Progenitor cell of endocrine pancreas (in vitro differentiated cells): ENCODE data around the gene ADM. TPM values are rescaled to one million over a fixed set of nuclear protein-coding genes. Genes with fewer than 3 reads are reported as not detected.

Source experiments
- DNase-seq: peaks from one replicate; pipeline ENCODE4 v3.0.0; 2021; ENCODE audit warnings: low spot score; ENCODE audit not compliant: unreplicated experiment
- H3K27ac Mint-ChIP-seq: 2 replicates; pipeline ENCODE4 v1.8.0; 2021; ENCODE audit warnings: mild to moderate bottlenecking, moderate library complexity, mixed read lengths
- H3K27me3 Mint-ChIP-seq: 2 replicates; pipeline ENCODE4 v1.8.0; 2021; ENCODE audit warnings: mixed read lengths
- H3K36me3 Mint-ChIP-seq: 2 replicates; pipeline ENCODE4 v1.8.0; 2022; ENCODE audit warnings: mixed read lengths; ENCODE audit not compliant: insufficient read depth
- H3K4me1 Mint-ChIP-seq: 2 replicates; pipeline ENCODE4 v1.8.0; 2021; ENCODE audit warnings: low read depth, mixed read lengths
- H3K4me3 Mint-ChIP-seq: 2 replicates; pipeline ENCODE4 v1.8.0; 2021; ENCODE audit warnings: low read depth, mild to moderate bottlenecking, moderate library complexity, mixed read lengths
- H3K9me3 Mint-ChIP-seq: 2 replicates; pipeline ENCODE4 v1.8.0; 2021; ENCODE audit warnings: low read depth, mixed read lengths
- CTCF ChIP-seq: fragments of 200-600 bp; sonication (generic); IDR thresholded peaks from one replicate; pipeline ENCODE4 v1.5.0; 2021; ENCODE audit warnings: antibody characterized with exemption, mild to moderate bottlenecking; ENCODE audit not compliant: unreplicated experiment
- total RNA-seq: library from RNA; stranded (reverse); gene quantifications from 2 replicates; pipeline ENCODE4 v1.2.1, GENCODE V29; 2021

ADM gene
- total RNA-seq, 1 donor from 2014 or later: 8.4 TPM

- no peaks in the 10 kb centered on the region for H3K9me3 Mint-ChIP-seq
- H3K27ac Mint-ChIP-seq: no peak overlapping the region
- no peaks in the 10 kb centered on the region for H3K27me3 Mint-ChIP-seq
- no peak for DNase-seq
- peaks cover 16% of the 10 kb centered on the region for H3K4me1 Mint-ChIP-seq
- TF ChIP-seq CTCF: no peak
- H3K36me3 Mint-ChIP-seq: peaks cover 8% of the 10 kb centered on the region
- H3K4me3 Mint-ChIP-seq: no peak overlapping the region
Measured at GRCh38 chr11:10287140-10287539, 17.7 kb upstream of the ADM start.

- Mint-ChIP-seq H3K27ac (peak overlapping the region; percentile 52), H3K4me3 (no peak overlapping the region), H3K27me3 (no peaks in the 10 kb centered on the region), H3K36me3 (peaks cover 8% of the 10 kb centered on the region), H3K4me1 (peaks cover 20% of the 10 kb centered on the region), H3K9me3 (no peaks in the 10 kb centered on the region)
- TF ChIP-seq CTCF: no peak
- DNase-seq: no peak
Measured at GRCh38 chr11:10287766-10288715, 16.8 kb upstream of the ADM start.

GRCh38 chr11:10288881-10289764 lies 15.8 kb upstream of the ADM start:
- Mint-ChIP-seq H3K36me3 (peaks cover 8% of the 10 kb centered on the region), H3K9me3 (no peaks in the 10 kb centered on the region), H3K27ac (peak overlapping the region; percentile 81), H3K4me3 (no peak overlapping the region), H3K27me3 (no peaks in the 10 kb centered on the region), H3K4me1 (peaks cover 21% of the 10 kb centered on the region)
- no peak for TF ChIP-seq CTCF
- no peak for DNase-seq

GRCh38 chr11:10289765-10290380 lies 15.0 kb upstream of the ADM start:
- Mint-ChIP-seq H3K4me3 (no peak overlapping the region), H3K4me1 (peaks cover 21% of the 10 kb centered on the region), H3K27ac (no peak overlapping the region), H3K9me3 (no peaks in the 10 kb centered on the region), H3K27me3 (no peaks in the 10 kb centered on the region), H3K36me3 (peaks cover 8% of the 10 kb centered on the region)
- TF ChIP-seq CTCF: no peak
- no peak for DNase-seq
